ENCODE data around the gene DNAJC9.
A peak's percentile ranks its signal among the peaks of the same experiment; 100 is the strongest.
"Not testable (repeated sequence)": the region's sequence is repeated elsewhere in the genome, so short reads cannot be mapped to it uniquely, and the experiment has no call there.

The DNAJC9 gene

GRCh38 chr10:73246646-73247508 lies at the start of gene DNAJC9:
Gene DNAJC9, minus strand, starts transcription at chr10:73247255. Its CDS starts 66 bp downstream, at chr10:73247189.
- DNase-seq (ENCODE audit: insufficient read length, low spot score) (peak; percentile 59), FAIRE-seq (peak; percentile 82)

GRCh38 chr10:73293461-73293860 lies 46.4 kb upstream of the DNAJC9 start:
- DNase-seq (ENCODE audit: insufficient read length, low spot score) (no peak), FAIRE-seq (no peak)

- no peak for DNase-seq (ENCODE audit: insufficient read length, low spot score)
- FAIRE-seq: no peak
Measured at GRCh38 chr10:73289958-73290357, 42.9 kb upstream of the DNAJC9 start.

GRCh38 chr10:73287441-73287840 lies 40.4 kb upstream of the DNAJC9 start:
- DNase-seq (ENCODE audit: insufficient read length, low spot score): no peak

GRCh38 chr10:73281097-73281496 lies 34.0 kb upstream of the DNAJC9 start:
- no peak for FAIRE-seq
- DNase-seq (ENCODE audit: insufficient read length, low spot score): no peak

More at GRCh38 chr10:73287441-73287840, 40.4 kb upstream of the DNAJC9 start:
- FAIRE-seq: no peak

GRCh38 chr10:73264423-73264822 lies 17.4 kb upstream of the DNAJC9 start:
- no peak for DNase-seq (ENCODE audit: insufficient read length, low spot score)
- FAIRE-seq: no peak

- peak; percentile 52 for FAIRE-seq
- no peak for DNase-seq (ENCODE audit: insufficient read length, low spot score)
Measured at GRCh38 chr10:73263693-73264347, 16.8 kb upstream of the DNAJC9 start.

GRCh38 chr10:73262880-73263555 lies 16.0 kb upstream of the DNAJC9 start:
- FAIRE-seq: no peak
- no peak for DNase-seq (ENCODE audit: insufficient read length, low spot score)

- FAIRE-seq: no peak
- no peak for DNase-seq (ENCODE audit: insufficient read length, low spot score)
Measured at GRCh38 chr10:73262105-73262730, 15.2 kb upstream of the DNAJC9 start.

GRCh38 chr10:73261362-73261995 lies 14.4 kb upstream of the DNAJC9 start:
- no peak for FAIRE-seq
- DNase-seq (ENCODE audit: insufficient read length, low spot score): no peak

GRCh38 chr10:73258612-73259011 lies 11.6 kb upstream of the DNAJC9 start:
- not testable (repeated sequence) for DNase-seq (ENCODE audit: insufficient read length, low spot score); FAIRE-seq

- DNase-seq (ENCODE audit: insufficient read length, low spot score) (no peak), FAIRE-seq (peak; percentile 71)
Measured at GRCh38 chr10:73253225-73253555, 6.1 kb upstream of the DNAJC9 start.

GRCh38 chr10:73252445-73253224 lies 5.6 kb upstream of the DNAJC9 start, which contains the start of gene MRPS16:
Gene MRPS16, minus strand, starts transcription at chr10:73252644. Its CDS starts 162 bp downstream, at chr10:73252482.
- FAIRE-seq: peak; percentile 100
- peak; percentile 73 for DNase-seq (ENCODE audit: insufficient read length, low spot score)

- FAIRE-seq: no peak
Measured at GRCh38 chr10:73251683-73252444, 4.8 kb upstream of the DNAJC9 start.

GRCh38 chr10:73248259-73248724 lies 1.2 kb upstream of the DNAJC9 start:
- FAIRE-seq (no peak), DNase-seq (ENCODE audit: insufficient read length, low spot score) (no peak)

More at GRCh38 chr10:73251683-73252444, 4.8 kb upstream of the DNAJC9 start:
- DNase-seq (ENCODE audit: insufficient read length, low spot score): no peak

GRCh38 chr10:73247509-73248258 lies 629 bp upstream of the DNAJC9 start:
- no peak for FAIRE-seq
- no peak for DNase-seq (ENCODE audit: insufficient read length, low spot score)

GRCh38 chr10:73246322-73246645 lies 771 bp downstream of the DNAJC9 start:
- FAIRE-seq: no peak
- no peak for DNase-seq (ENCODE audit: insufficient read length, low spot score)

GRCh38 chr10:73244866-73245477 lies 2.1 kb downstream of the DNAJC9 start:
- DNase-seq (ENCODE audit: insufficient read length, low spot score) (no peak), FAIRE-seq (no peak)

All from GM19239 (cell line).